DMS53 treated with DMSO at 0.1 percent for 48 hours (cell line): ENCODE results near the gene NHLH1.
A peak's percentile ranks its signal among the peaks of the same experiment; 100 is the strongest.
"Not testable (repeated sequence)": the region's sequence is repeated elsewhere in the genome, so short reads cannot be mapped to it uniquely, and the experiment has no call there.

Source experiments
- DNase-seq: peaks from one replicate; lab custom pipeline; 2025; ENCODE audit not compliant: unreplicated experiment; lab: John Stamatoyannopoulos, UW

The NHLH1 gene

GRCh38 chr1:160376525-160377131 lies 9.8 kb downstream of the NHLH1 start:
- DNase-seq: peak; percentile 72

GRCh38 chr1:160377585-160378206 lies 10.8 kb downstream of the NHLH1 start:
- DNase-seq: no peak

GRCh38 chr1:160384812-160385211 lies 17.9 kb downstream of the NHLH1 start:
- not testable (repeated sequence) for DNase-seq

- DNase-seq: not testable (repeated sequence)
Measured at GRCh38 chr1:160388406-160388805, 21.5 kb downstream of the NHLH1 start.

- DNase-seq: no peak
Measured at GRCh38 chr1:160394673-160395072, 27.8 kb downstream of the NHLH1 start.

GRCh38 chr1:160397651-160398050 lies 30.8 kb downstream of the NHLH1 start:
- no peak for DNase-seq

- DNase-seq: no peak
Measured at GRCh38 chr1:160398823-160399222, 32.0 kb downstream of the NHLH1 start.

- no peak for DNase-seq
Measured at GRCh38 chr1:160399544-160400222, 32.8 kb downstream of the NHLH1 start.

GRCh38 chr1:160400223-160400645 lies 33.4 kb downstream of the NHLH1 start, which contains the start of gene VANGL2:
VANGL2 (plus strand) TSS chr1:160400564; CDS start chr1:160415838, 15,274 bp downstream.
- DNase-seq: peak; percentile 13

GRCh38 chr1:160400646-160401486 lies 34.0 kb downstream of the NHLH1 start:
- no peak for DNase-seq

GRCh38 chr1:160401487-160401805 lies 34.6 kb downstream of the NHLH1 start:
- no peak for DNase-seq

GRCh38 chr1:160402001-160402795 lies 35.3 kb downstream of the NHLH1 start:
- DNase-seq: no peak

GRCh38 chr1:160403244-160403643 lies 36.4 kb downstream of the NHLH1 start:
- DNase-seq: no peak

- DNase-seq: no peak
Measured at GRCh38 chr1:160404094-160404493, 37.2 kb downstream of the NHLH1 start.

GRCh38 chr1:160405331-160405877 lies 38.5 kb downstream of the NHLH1 start:
- no peak for DNase-seq

- no peak for DNase-seq
Measured at GRCh38 chr1:160406131-160406968, 39.5 kb downstream of the NHLH1 start.

GRCh38 chr1:160407839-160408801 lies 41.2 kb downstream of the NHLH1 start:
- DNase-seq: no peak

- DNase-seq: no peak
Measured at GRCh38 chr1:160408864-160409263, 42.0 kb downstream of the NHLH1 start.
